Upper lobe of left lung (tissue), 4 donors: ENCODE results near the gene CPHXL2.

Experiments used
- EP300 ChIP-seq, 4 donors: sonication (generic); formaldehyde crosslinking; IDR thresholded peaks; one replicate each; pipeline ENCODE4 v1.5.1; 2017; ENCODE audit warnings: antibody characterized with exemption in 4 of 4, control low read depth in 2 of 4
- POLR2A ChIP-seq, 4 donors: fragments of 450-650 bp; IDR thresholded peaks; one replicate each; pipeline ENCODE4 v1.5.1; 2016 to 2017; ENCODE audit warnings: antibody characterized with exemption in 4 of 4, mild to moderate bottlenecking in 2 of 4
- POLR2AphosphoS5 ChIP-seq, 2 donors: sonication (generic); formaldehyde crosslinking; IDR thresholded peaks; one replicate each; pipeline ENCODE4 v1.5.1; 2017; ENCODE audit warnings: antibody characterized with exemption in 2 of 2
- TF ChIP-seq, protein P1 (sequence below), 6 experiments: fragments of 450-650 bp in 4 of 6; fragments of 200-600 bp in 2 of 6; sonication (generic) in 2 of 6; IDR thresholded peaks; one replicate each; pipeline ENCODE4 v1.5.1; 2016 to 2019; ENCODE audit warnings: antibody characterized with exemption in 6 of 6

DNA sequence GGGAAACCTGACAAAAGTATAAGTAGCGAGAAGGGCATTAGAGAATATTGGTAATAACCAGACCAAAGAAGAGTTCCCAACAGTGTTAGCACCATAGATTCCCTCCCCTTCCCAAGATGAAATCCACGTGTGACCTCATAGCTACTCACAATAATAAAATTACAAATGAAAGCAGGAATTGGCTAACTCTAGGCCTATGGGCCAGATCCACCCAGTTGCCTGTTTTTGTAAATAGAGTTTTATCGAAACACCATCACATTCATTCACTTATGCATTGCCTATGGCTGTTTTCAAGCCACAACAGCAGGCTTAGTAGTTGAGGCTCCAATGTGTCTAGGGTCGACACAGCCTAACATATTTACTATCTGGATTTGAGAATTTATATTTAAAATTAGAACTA, 41.6 kb upstream of the CPHXL2 start:
- TF ChIP-seq, protein P1, sequence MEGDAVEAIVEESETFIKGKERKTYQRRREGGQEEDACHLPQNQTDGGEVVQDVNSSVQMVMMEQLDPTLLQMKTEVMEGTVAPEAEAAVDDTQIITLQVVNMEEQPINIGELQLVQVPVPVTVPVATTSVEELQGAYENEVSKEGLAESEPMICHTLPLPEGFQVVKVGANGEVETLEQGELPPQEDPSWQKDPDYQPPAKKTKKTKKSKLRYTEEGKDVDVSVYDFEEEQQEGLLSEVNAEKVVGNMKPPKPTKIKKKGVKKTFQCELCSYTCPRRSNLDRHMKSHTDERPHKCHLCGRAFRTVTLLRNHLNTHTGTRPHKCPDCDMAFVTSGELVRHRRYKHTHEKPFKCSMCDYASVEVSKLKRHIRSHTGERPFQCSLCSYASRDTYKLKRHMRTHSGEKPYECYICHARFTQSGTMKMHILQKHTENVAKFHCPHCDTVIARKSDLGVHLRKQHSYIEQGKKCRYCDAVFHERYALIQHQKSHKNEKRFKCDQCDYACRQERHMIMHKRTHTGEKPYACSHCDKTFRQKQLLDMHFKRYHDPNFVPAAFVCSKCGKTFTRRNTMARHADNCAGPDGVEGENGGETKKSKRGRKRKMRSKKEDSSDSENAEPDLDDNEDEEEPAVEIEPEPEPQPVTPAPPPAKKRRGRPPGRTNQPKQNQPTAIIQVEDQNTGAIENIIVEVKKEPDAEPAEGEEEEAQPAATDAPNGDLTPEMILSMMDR (IDR thresholded peaks at IDR 0.05), result no peak
- TF ChIP-seq POLR2AphosphoS5 (IDR thresholded peaks at IDR 0.05), result no peak
- no peak for TF ChIP-seq POLR2A (IDR thresholded peaks at IDR 0.05)
- no peak for TF ChIP-seq EP300 (IDR thresholded peaks at IDR 0.05)
